ENCODE results near the gene CAPN2. TPM values are rescaled to one million over a fixed set of nuclear protein-coding genes. Genes with fewer than 3 reads are reported as not detected.

The CAPN2 gene
- total RNA-seq, 1 donor from 2014 or later, result 151 TPM

- DNase-seq (ENCODE audit: low spot score), result no peak
Measured at GRCh38 chr1:223702735-223703667, 9.3 kb upstream of the CAPN2 start.

GRCh38 chr1:223703668-223704013, 8.7 kb upstream of the CAPN2 start:
- no peak for DNase-seq (ENCODE audit: low spot score)

GRCh38 chr1:223704921-223705878, 7.1 kb upstream of the CAPN2 start:
- DNase-seq (ENCODE audit: low spot score), result no peak

- no peak for DNase-seq (ENCODE audit: low spot score)
Measured at GRCh38 chr1:223706077-223706973, 6.0 kb upstream of the CAPN2 start.

GRCh38 chr1:223707256-223708000, 4.9 kb upstream of the CAPN2 start:
- peak; percentile 76 for DNase-seq (ENCODE audit: low spot score)

GRCh38 chr1:223708001-223708359, 4.4 kb upstream of the CAPN2 start:
- DNase-seq (ENCODE audit: low spot score), result no peak

GRCh38 chr1:223708651-223709268, 3.6 kb upstream of the CAPN2 start:
- DNase-seq (ENCODE audit: low spot score), result no peak

GRCh38 chr1:223709598-223709997, 2.7 kb upstream of the CAPN2 start:
- DNase-seq (ENCODE audit: low spot score), result no peak

GRCh38 chr1:223710179-223711133, 1.9 kb upstream of the CAPN2 start:
- DNase-seq (ENCODE audit: low spot score), result no peak

GRCh38 chr1:223711173-223711572, 1.2 kb upstream of the CAPN2 start:
- no peak for DNase-seq (ENCODE audit: low spot score)

GRCh38 chr1:223711747-223712193, 569 bp upstream of the CAPN2 start:
- no peak for DNase-seq (ENCODE audit: low spot score)

- no peak for DNase-seq (ENCODE audit: low spot score)
Measured at GRCh38 chr1:223712850-223713474, 623 bp downstream of the CAPN2 start.

- DNase-seq (ENCODE audit: low spot score), result no peak
Measured at GRCh38 chr1:223713546-223714420, 1.4 kb downstream of the CAPN2 start.

GRCh38 chr1:223714421-223714724, 2.0 kb downstream of the CAPN2 start:
- no peak for DNase-seq (ENCODE audit: low spot score)

GRCh38 chr1:223714849-223715603, 2.7 kb downstream of the CAPN2 start:
- DNase-seq (ENCODE audit: low spot score), result peak; percentile 65

GRCh38 chr1:223715604-223716172, 3.3 kb downstream of the CAPN2 start:
- no peak for DNase-seq (ENCODE audit: low spot score)
